ENCODE measurements around the gene COL8A2.

DNA sequence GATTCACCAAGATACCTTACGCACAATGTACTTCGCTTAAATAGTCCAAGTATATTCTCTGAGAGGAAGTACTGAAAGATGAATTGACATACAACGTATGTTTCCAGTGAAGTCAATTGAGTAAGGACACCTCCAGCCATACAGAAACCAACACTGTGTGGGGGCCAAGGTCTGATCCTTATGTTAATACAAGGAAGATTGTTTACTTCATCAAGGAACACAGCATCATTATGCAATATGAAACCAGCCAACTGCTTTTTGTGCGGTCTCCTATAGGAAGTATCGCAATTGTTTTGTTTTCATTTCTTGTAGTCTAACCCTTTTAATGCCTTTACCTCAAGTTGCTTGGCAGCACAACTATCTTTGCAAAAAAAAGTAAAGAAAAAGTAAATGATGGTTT, 69.3 kb downstream of the COL8A2 start:
- TF ChIP-seq, protein P1, sequence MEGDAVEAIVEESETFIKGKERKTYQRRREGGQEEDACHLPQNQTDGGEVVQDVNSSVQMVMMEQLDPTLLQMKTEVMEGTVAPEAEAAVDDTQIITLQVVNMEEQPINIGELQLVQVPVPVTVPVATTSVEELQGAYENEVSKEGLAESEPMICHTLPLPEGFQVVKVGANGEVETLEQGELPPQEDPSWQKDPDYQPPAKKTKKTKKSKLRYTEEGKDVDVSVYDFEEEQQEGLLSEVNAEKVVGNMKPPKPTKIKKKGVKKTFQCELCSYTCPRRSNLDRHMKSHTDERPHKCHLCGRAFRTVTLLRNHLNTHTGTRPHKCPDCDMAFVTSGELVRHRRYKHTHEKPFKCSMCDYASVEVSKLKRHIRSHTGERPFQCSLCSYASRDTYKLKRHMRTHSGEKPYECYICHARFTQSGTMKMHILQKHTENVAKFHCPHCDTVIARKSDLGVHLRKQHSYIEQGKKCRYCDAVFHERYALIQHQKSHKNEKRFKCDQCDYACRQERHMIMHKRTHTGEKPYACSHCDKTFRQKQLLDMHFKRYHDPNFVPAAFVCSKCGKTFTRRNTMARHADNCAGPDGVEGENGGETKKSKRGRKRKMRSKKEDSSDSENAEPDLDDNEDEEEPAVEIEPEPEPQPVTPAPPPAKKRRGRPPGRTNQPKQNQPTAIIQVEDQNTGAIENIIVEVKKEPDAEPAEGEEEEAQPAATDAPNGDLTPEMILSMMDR (IDR thresholded peaks at IDR 0.05): no peak
- TF ChIP-seq, protein P2, sequence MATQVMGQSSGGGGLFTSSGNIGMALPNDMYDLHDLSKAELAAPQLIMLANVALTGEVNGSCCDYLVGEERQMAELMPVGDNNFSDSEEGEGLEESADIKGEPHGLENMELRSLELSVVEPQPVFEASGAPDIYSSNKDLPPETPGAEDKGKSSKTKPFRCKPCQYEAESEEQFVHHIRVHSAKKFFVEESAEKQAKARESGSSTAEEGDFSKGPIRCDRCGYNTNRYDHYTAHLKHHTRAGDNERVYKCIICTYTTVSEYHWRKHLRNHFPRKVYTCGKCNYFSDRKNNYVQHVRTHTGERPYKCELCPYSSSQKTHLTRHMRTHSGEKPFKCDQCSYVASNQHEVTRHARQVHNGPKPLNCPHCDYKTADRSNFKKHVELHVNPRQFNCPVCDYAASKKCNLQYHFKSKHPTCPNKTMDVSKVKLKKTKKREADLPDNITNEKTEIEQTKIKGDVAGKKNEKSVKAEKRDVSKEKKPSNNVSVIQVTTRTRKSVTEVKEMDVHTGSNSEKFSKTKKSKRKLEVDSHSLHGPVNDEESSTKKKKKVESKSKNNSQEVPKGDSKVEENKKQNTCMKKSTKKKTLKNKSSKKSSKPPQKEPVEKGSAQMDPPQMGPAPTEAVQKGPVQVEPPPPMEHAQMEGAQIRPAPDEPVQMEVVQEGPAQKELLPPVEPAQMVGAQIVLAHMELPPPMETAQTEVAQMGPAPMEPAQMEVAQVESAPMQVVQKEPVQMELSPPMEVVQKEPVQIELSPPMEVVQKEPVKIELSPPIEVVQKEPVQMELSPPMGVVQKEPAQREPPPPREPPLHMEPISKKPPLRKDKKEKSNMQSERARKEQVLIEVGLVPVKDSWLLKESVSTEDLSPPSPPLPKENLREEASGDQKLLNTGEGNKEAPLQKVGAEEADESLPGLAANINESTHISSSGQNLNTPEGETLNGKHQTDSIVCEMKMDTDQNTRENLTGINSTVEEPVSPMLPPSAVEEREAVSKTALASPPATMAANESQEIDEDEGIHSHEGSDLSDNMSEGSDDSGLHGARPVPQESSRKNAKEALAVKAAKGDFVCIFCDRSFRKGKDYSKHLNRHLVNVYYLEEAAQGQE (IDR thresholded peaks at IDR 0.05; ENCODE audit: insufficient read depth in 1 of 2, low read depth in 2 of 2, low read length in 1 of 2): no peak
- TF ChIP-seq POLR2AphosphoS5 (IDR thresholded peaks at IDR 0.05; ENCODE audit: low read depth, low read length) (no peak), TCF7L2 (IDR thresholded peaks at IDR 0.05; ENCODE audit: low read depth, low read length) (no peak)

Data from Panc1 (cell line).